ENCODE measurements around the gene UBE2R2. TPM values are rescaled to one million over a fixed set of nuclear protein-coding genes. Genes with fewer than 3 reads are reported as not detected.

The UBE2R2 gene
- total RNA-seq, 2 experiments from 2014 or later, result 46.7 to 47.4 TPM

DNA sequence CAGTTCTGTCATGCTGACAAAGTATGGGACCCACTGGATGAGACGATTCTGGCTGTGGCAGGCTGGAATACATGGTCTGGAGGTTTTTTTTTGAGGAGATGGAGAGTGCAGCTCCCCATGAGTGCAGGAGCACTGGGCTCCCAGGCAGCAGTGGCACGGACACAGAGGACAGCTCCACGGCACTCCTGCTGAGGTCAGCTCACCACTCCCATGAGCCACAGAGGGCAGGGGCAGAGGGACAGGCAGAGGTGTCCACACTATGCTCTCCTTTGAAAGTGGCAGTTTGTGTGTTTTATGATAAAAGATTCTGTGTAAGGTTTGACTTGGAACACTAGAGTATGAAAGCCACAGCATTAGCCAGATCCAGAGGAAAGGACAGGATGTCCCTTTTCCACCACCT lies 114.4 kb downstream of the UBE2R2 start:
- H3K27me3 Mint-ChIP-seq, result no peaks in the 10 kb centered on the region
- intact Hi-C loops (cut with micrococcal nuclease), result no loop called here
- no peak overlapping the region for H3K27ac Mint-ChIP-seq
- peaks cover 39% of the 10 kb centered on the region for H3K36me3 Mint-ChIP-seq (ENCODE audit: low read depth)
- no peaks in the 10 kb centered on the region for H3K4me1 Mint-ChIP-seq (ENCODE audit: low read depth)
- ChIA-PET CTCF (no interaction called here), POLR2A (no interaction called here)
- H3K4me3 Mint-ChIP-seq, result no peak overlapping the region
- TF ChIP-seq, protein P1, sequence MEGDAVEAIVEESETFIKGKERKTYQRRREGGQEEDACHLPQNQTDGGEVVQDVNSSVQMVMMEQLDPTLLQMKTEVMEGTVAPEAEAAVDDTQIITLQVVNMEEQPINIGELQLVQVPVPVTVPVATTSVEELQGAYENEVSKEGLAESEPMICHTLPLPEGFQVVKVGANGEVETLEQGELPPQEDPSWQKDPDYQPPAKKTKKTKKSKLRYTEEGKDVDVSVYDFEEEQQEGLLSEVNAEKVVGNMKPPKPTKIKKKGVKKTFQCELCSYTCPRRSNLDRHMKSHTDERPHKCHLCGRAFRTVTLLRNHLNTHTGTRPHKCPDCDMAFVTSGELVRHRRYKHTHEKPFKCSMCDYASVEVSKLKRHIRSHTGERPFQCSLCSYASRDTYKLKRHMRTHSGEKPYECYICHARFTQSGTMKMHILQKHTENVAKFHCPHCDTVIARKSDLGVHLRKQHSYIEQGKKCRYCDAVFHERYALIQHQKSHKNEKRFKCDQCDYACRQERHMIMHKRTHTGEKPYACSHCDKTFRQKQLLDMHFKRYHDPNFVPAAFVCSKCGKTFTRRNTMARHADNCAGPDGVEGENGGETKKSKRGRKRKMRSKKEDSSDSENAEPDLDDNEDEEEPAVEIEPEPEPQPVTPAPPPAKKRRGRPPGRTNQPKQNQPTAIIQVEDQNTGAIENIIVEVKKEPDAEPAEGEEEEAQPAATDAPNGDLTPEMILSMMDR (IDR thresholded peaks at IDR 0.05), result no peak
- DNase-seq (no peak), ATAC-seq (no peak)
- no peaks in the 10 kb centered on the region for H3K9me3 Mint-ChIP-seq

DNA sequence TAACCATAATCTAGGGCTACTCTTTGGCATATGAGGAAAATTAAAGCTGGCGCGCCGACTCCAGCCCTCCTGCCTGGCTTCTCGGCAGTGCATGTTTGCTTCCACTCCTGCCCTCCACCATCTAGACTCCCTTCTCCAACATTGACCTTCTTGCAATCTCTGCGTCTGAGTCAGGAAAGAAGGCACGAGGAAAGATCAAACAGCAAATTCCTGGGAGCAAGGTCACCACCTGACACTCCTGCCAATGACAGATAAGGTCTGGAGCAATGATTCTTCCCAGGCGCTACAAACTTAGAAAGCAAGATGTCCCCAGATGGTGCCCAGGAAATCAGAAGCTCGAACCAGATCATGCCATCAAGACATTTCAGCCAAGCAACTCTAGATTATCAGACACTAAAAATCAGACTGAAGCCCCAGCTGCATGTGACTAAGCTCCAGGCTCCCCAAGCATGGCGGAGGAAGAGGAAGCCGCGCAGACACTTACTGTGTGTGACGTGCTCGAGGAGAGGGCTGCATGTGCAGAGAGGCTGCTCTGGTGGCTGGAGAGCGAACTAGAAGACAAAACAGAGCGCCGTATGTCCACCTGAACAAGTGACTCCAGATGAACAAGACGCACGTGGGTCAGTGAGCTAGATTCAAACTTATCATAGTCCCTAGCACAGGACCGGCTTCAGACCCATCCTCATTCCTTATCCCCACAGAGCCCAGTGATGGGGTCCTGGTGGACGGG lies 115.3 kb downstream of the UBE2R2 start:
- CTCF ChIA-PET, result interaction anchor here (1.2 to 1.4 kb wide), 2 partner anchors 31 to 142 kb away, joined by 3 to 4 read pairs; no protein-coding TSS in a partner anchor
- H3K27ac Mint-ChIP-seq, result no peak overlapping the region
- POLR2A ChIA-PET, result no interaction called here
- ATAC-seq (no peak), DNase-seq (no peak)
- H3K4me3 Mint-ChIP-seq, result no peak overlapping the region
- intact Hi-C loops (cut with micrococcal nuclease), result no loop called here
- TF ChIP-seq, protein P1 (IDR thresholded peaks at IDR 0.05), result no peak
- no peaks in the 10 kb centered on the region for H3K27me3 Mint-ChIP-seq
- no peaks in the 10 kb centered on the region for H3K4me1 Mint-ChIP-seq (ENCODE audit: low read depth)
- H3K36me3 Mint-ChIP-seq (ENCODE audit: low read depth), result peaks cover 40% of the 10 kb centered on the region
- H3K9me3 Mint-ChIP-seq, result no peaks in the 10 kb centered on the region

DNA sequence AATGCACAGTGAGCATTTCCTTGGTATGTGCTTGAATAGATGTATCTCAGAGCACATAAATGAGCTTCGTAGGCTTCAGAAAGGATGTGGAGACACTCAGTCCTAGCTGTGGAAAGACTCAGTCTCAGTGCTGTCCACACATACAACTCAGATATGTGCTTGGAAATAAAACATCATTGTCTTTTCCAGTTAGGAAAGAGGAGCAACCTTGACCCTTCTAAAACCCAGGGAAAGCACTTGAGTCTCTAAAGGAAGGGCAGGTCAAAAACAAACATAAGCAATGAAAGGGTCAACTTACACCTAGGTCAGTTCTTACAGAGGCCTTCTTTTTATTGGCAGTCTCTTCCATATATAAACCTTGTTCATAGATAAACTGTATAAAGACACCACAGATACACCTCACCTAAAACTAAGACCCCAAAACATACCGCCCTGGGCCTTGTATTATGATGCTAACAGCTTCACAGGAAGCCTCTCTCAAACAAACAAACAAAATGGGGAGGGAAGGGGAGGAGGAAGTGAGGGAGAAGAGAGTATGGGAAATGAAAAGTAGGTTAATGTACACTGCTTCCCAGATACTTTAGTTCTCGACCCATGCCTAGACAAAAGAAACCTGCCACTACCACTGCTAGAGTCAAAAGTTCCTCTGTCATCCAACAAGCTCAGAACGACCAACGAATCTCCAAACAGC lies 117.4 kb downstream of the UBE2R2 start:
- H3K4me3 Mint-ChIP-seq, result no peak overlapping the region
- TF ChIP-seq, protein P1 (IDR thresholded peaks at IDR 0.05), result no peak
- H3K27me3 Mint-ChIP-seq, result no peaks in the 10 kb centered on the region
- ATAC-seq (no peak), DNase-seq (no peak)
- no peak overlapping the region for H3K27ac Mint-ChIP-seq
- H3K9me3 Mint-ChIP-seq, result no peaks in the 10 kb centered on the region
- CTCF ChIA-PET, result interaction anchor here (1.4 to 1.9 kb wide), 2 partner anchors 10 to 120 kb away, joined by 3 to 7 read pairs; no protein-coding TSS in a partner anchor
- H3K4me1 Mint-ChIP-seq (ENCODE audit: low read depth), result no peaks in the 10 kb centered on the region
- intact Hi-C loops (cut with micrococcal nuclease), result no loop called here
- H3K36me3 Mint-ChIP-seq (ENCODE audit: low read depth), result peaks cover 40% of the 10 kb centered on the region
- POLR2A ChIA-PET, result no interaction called here

DNA sequence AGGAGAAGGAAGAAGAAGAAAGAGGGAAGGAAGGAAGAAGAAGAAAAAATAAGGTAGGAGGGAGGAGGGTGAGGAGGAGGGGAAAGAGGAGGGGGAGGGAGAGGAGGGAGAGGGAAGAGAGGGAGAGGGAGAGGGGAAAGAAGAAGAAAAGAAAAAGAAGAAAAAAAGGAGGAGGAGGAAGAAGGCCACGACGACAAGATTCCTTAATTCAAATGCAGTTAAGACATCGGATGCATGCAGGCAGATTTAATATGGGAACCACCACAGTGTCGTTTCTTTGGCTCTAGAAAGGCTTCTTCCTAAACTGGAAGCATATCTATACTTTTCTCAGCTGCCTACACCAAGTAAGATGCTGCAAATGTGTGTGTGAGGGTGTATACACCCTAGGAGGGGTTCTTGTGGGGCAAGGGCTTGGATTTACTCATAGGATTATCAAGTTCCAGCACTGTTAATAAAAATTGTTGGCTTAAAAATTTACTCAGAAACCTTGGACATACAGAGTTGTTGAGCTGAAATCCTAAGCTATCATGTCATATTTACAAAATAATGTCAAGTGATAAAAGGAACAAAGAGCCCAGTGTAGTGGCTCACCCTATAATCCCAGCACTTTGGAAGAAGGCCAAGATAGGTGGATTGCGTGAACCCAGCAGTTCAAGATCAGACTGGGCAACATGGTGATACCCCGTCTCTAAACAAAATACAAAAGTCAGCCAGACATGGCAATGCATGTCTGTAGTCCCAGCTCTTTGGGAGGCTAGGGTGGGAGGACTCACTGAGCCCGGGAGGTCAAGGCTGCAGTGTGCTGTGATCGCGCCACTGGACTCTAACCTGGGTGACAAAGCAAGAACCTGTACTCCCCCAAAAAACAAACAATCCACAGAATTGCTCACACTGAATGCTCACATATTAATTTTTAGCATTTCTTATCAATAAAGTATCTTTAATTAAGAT lies 123.2 kb downstream of the UBE2R2 start:
- no peaks in the 10 kb centered on the region for H3K4me1 Mint-ChIP-seq (ENCODE audit: low read depth)
- intact Hi-C loops (cut with micrococcal nuclease), result no loop called here
- POLR2A ChIA-PET, result interaction anchor here (0.6 kb wide), 1 partner anchor 16 kb away, joined by 3 read pairs; no protein-coding TSS in a partner anchor
- H3K4me3 Mint-ChIP-seq, result no peak overlapping the region
- no peak for ATAC-seq
- DNase-seq, result no peak
- H3K9me3 Mint-ChIP-seq, result no peaks in the 10 kb centered on the region
- peaks cover 37% of the 10 kb centered on the region for H3K36me3 Mint-ChIP-seq (ENCODE audit: low read depth)
- H3K27me3 Mint-ChIP-seq, result no peaks in the 10 kb centered on the region
- no peak overlapping the region for H3K27ac Mint-ChIP-seq
- TF ChIP-seq, protein P1 (IDR thresholded peaks at IDR 0.05), result no peak
- CTCF ChIA-PET, result no interaction called here
